GM21423 (cell line): ENCODE measurements around the gene NEUROG2.
"Not testable (repeated sequence)": the region's sequence is repeated elsewhere in the genome, so short reads cannot be mapped to it uniquely, and the experiment has no call there.

Source experiments
- ATAC-seq: cut with Tn5 transposase; IDR thresholded peaks from one replicate; pipeline ENCODE4 v1.9.1; 2021; ENCODE audit warnings: mild to moderate bottlenecking, moderate library complexity; ENCODE audit not compliant: unreplicated experiment

The NEUROG2 gene

GRCh38 chr4:112516066-112516470 is at the start of gene NEUROG2:
Gene NEUROG2, minus strand, starts transcription at chr4:112516180. Its CDS starts 705 bp downstream, at chr4:112515475.
- no peak for ATAC-seq

GRCh38 chr4:112564706-112565270 is 48.8 kb upstream of the NEUROG2 start:
- ATAC-seq: no peak

- ATAC-seq: no peak
Measured at GRCh38 chr4:112563431-112564200, 47.6 kb upstream of the NEUROG2 start.

- ATAC-seq: no peak
Measured at GRCh38 chr4:112562254-112562879, 46.4 kb upstream of the NEUROG2 start.

- peak; percentile 68 for ATAC-seq
Measured at GRCh38 chr4:112560084-112560483, 44.1 kb upstream of the NEUROG2 start.

- no peak for ATAC-seq
Measured at GRCh38 chr4:112559053-112559452, 43.1 kb upstream of the NEUROG2 start.

GRCh38 chr4:112557676-112558411 is 41.9 kb upstream of the NEUROG2 start:
- no peak for ATAC-seq

- not testable (repeated sequence) for ATAC-seq
Measured at GRCh38 chr4:112554271-112554670, 38.3 kb upstream of the NEUROG2 start.

GRCh38 chr4:112552668-112553067 is 36.7 kb upstream of the NEUROG2 start:
- ATAC-seq: no peak

GRCh38 chr4:112550728-112551127 is 34.7 kb upstream of the NEUROG2 start:
- ATAC-seq: no peak

GRCh38 chr4:112546476-112546875 is 30.5 kb upstream of the NEUROG2 start:
- no peak for ATAC-seq

- no peak for ATAC-seq
Measured at GRCh38 chr4:112545346-112545745, 29.4 kb upstream of the NEUROG2 start.

GRCh38 chr4:112540695-112541094 is 24.7 kb upstream of the NEUROG2 start:
- ATAC-seq: no peak

GRCh38 chr4:112536123-112536522 is 20.1 kb upstream of the NEUROG2 start:
- no peak for ATAC-seq

- ATAC-seq: no peak
Measured at GRCh38 chr4:112532267-112532666, 16.3 kb upstream of the NEUROG2 start.

- no peak for ATAC-seq
Measured at GRCh38 chr4:112531146-112531545, 15.2 kb upstream of the NEUROG2 start.

GRCh38 chr4:112526061-112526460 is 10.1 kb upstream of the NEUROG2 start:
- ATAC-seq: no peak

GRCh38 chr4:112523764-112524505 is 8.0 kb upstream of the NEUROG2 start:
- peak; percentile 84 for ATAC-seq

- peak; percentile 44 for ATAC-seq
Measured at GRCh38 chr4:112523008-112523721, 7.2 kb upstream of the NEUROG2 start.

- not testable (repeated sequence) for ATAC-seq
Measured at GRCh38 chr4:112522431-112522830, 6.5 kb upstream of the NEUROG2 start.
